Measurements from ENCODE around the gene OGN.

Gene OGN

DNA sequence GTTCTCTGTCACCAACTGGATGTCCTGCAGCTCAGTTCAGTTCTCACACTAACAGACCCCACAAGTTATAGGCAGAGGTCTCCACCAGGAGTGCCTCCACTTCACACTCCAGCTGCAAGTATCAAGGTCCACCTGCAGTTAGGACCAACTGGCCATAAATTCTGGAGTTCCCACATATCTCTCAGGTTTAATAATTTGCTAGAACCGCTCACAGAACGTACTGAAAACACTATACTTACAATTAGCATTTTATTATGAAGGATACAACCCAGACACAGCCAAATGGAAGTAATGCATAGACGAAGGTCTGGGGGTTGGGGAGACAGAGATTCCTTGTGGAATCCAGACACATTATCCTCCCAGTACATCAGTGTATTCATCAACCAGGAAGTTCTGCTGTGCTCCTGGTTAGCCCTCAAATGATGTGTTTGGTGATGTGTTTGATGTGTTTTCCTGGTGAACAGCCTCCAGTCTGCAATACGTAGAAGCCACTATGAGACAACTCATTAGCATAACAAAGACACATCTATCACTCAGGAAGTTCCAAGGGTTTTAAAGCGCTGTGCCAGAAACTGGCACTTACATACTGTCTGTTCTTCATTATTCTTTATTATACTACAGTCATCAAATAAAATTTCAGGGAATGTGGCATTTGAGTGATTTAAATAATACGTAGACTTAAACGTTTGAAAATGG lies 25.4 kb downstream of the OGN start:
- H3K9ac ChIP-seq (ENCODE audit: insufficient read length), result no peak overlapping the region
- peak; percentile 83 for DNase-seq (ENCODE audit: low read depth, low spot score)
- H3K9me3 ChIP-seq (ENCODE audit: low read depth, low read length), result no peaks in the 10 kb centered on the region
- peak overlapping the region; percentile 91 for H3K27ac ChIP-seq
- H3K4me3 ChIP-seq, result peak overlapping the region; percentile 50
- peak; percentile 73 for TF ChIP-seq FOXP2 (optimal IDR thresholded peaks at IDR 0.05; ENCODE audit: control extremely low read depth, extremely low read length, insufficient read depth)
- TF ChIP-seq EZH2 (IDR thresholded peaks at IDR 0.05), result no peak
- peak; percentile 33; the same call in 1 of the 2 replicates for TF ChIP-seq POLR2AphosphoS5 (IDR thresholded peaks at IDR 0.05; ENCODE audit: borderline replicate concordance, low read depth, low read length)
- no peaks in the 10 kb centered on the region for H3K36me3 ChIP-seq (ENCODE audit: insufficient read depth, low read length)

DNA sequence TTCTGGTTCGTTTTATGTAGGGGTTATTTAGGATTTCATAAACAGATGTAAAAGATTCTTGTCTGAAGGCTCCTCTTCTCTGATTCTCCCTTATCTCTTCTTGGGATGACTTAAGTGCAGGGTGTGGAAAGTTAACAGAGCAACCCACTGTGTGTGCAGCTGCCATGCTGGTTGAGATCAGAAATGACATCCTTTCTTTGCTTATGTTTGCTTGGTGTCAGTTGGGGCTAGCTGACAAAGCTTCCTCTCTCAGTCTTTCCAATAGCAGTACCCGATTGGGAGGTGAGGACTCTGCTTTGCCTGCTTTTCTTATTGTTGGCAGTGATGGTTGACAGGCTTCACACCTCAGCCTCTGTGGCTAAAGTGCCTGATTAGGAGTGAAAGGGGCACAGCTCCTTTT lies 26.5 kb downstream of the OGN start:
- no peak for DNase-seq (ENCODE audit: low read depth, low spot score)
- H3K9me3 ChIP-seq (ENCODE audit: low read depth, low read length), result no peaks in the 10 kb centered on the region
- TF ChIP-seq EZH2 (IDR thresholded peaks at IDR 0.05), result no peak
- no peak for TF ChIP-seq POLR2AphosphoS5 (IDR thresholded peaks at IDR 0.05; ENCODE audit: borderline replicate concordance, low read depth, low read length)
- no peak for TF ChIP-seq FOXP2 (optimal IDR thresholded peaks at IDR 0.05; ENCODE audit: control extremely low read depth, extremely low read length, insufficient read depth)
- no peaks in the 10 kb centered on the region for H3K36me3 ChIP-seq (ENCODE audit: insufficient read depth, low read length)
- no peak overlapping the region for H3K9ac ChIP-seq (ENCODE audit: insufficient read length)
- H3K4me3 ChIP-seq, result no peak overlapping the region
- H3K27ac ChIP-seq, result no peak overlapping the region

DNA sequence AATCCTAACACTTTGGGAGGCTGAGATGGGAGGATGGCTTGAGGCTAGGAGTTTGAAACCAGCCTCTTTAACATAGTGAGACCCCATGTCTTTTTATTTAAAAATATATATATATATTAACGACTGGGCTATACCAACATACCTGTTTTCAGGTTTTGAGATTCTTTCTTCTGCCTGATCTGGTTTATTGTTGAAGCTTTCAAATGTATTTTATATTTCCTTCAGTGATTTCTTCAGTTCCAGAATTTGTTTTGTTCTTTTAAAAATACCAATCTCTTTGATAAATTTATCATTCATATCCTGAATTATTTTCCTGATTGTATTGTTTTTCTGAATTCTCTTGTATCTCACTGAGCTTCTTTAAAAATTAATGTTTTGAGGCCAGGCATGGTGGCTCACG lies 31.2 kb downstream of the OGN start:
- no peak overlapping the region for H3K4me3 ChIP-seq
- no peak overlapping the region for H3K9ac ChIP-seq (ENCODE audit: insufficient read length)
- no peaks in the 10 kb centered on the region for H3K36me3 ChIP-seq (ENCODE audit: insufficient read depth, low read length)
- H3K9me3 ChIP-seq (ENCODE audit: low read depth, low read length), result no peaks in the 10 kb centered on the region
- H3K27ac ChIP-seq, result no peak overlapping the region
- TF ChIP-seq EZH2 (IDR thresholded peaks at IDR 0.05) (no peak), FOXP2 (optimal IDR thresholded peaks at IDR 0.05; ENCODE audit: control extremely low read depth, extremely low read length, insufficient read depth) (no peak), POLR2AphosphoS5 (IDR thresholded peaks at IDR 0.05; ENCODE audit: borderline replicate concordance, low read depth, low read length) (no peak)
- no peak for DNase-seq (ENCODE audit: low read depth, low spot score)

DNA sequence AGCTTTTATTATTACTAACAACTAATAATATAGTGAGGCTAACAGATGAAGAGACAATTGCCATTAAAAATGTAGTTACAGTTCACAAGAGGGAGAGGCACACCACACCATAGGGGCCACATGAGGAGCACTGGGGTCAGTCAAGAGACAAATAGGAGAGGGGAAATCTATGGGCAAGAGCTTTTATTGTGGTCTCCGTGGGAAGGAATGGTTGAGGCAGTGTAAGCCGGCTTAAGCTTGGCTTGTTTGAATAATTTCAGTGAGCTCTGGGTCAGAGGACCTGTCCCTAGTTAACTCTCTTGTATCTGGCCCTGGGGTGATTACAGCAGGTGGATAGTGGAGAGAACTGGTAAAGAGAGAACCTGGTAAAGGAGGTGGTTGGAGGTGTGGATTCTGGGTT lies 35.3 kb downstream of the OGN start:
- Histone ChIP-seq H3K9ac (ENCODE audit: insufficient read length) (no peak overlapping the region), H3K4me3 (no peak overlapping the region), H3K27ac (no peak overlapping the region), H3K36me3 (ENCODE audit: insufficient read depth, low read length) (0 out of 2 replicates have a peak, but pooled peaks cover 5% of the 10 kb centered on the region), H3K9me3 (ENCODE audit: low read depth, low read length) (no peaks in the 10 kb centered on the region)
- no peak for DNase-seq (ENCODE audit: low read depth, low spot score)
- no peak for TF ChIP-seq EZH2 (IDR thresholded peaks at IDR 0.05)
- TF ChIP-seq FOXP2 (optimal IDR thresholded peaks at IDR 0.05; ENCODE audit: control extremely low read depth, extremely low read length, insufficient read depth), result no peak
- TF ChIP-seq POLR2AphosphoS5 (IDR thresholded peaks at IDR 0.05; ENCODE audit: borderline replicate concordance, low read depth, low read length), result no peak

DNA sequence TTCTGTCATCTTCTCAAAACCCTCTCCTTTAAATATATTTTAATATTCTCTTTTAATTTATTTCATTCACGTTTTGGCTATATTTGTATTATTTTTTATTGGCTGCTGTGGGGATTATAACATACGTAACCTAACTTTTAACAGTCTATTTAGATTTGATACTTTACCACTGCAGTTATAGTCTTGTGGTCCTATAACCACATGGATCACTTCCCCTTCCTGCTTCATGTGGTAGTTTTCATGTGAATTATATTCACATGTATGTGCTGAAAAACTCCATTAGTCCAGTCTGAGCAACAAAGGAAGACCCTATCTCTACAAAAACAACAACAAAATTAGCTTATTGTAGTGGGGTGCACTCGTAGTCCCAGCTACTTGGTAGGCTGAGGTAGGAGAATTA lies 44.3 kb downstream of the OGN start:
- Histone ChIP-seq H3K36me3 (ENCODE audit: insufficient read depth, low read length) (peaks cover 11% of the 10 kb centered on the region), H3K4me3 (no peak overlapping the region), H3K9ac (ENCODE audit: insufficient read length) (no peak overlapping the region), H3K27ac (no peak overlapping the region), H3K9me3 (ENCODE audit: low read depth, low read length) (peaks cover 7% of the 10 kb centered on the region; the same call in 1 of the 2 replicates)
- DNase-seq (ENCODE audit: low read depth, low spot score), result no peak
- TF ChIP-seq EZH2 (IDR thresholded peaks at IDR 0.05) (no peak), FOXP2 (optimal IDR thresholded peaks at IDR 0.05; ENCODE audit: control extremely low read depth, extremely low read length, insufficient read depth) (no peak), POLR2AphosphoS5 (IDR thresholded peaks at IDR 0.05; ENCODE audit: borderline replicate concordance, low read depth, low read length) (no peak)

DNA sequence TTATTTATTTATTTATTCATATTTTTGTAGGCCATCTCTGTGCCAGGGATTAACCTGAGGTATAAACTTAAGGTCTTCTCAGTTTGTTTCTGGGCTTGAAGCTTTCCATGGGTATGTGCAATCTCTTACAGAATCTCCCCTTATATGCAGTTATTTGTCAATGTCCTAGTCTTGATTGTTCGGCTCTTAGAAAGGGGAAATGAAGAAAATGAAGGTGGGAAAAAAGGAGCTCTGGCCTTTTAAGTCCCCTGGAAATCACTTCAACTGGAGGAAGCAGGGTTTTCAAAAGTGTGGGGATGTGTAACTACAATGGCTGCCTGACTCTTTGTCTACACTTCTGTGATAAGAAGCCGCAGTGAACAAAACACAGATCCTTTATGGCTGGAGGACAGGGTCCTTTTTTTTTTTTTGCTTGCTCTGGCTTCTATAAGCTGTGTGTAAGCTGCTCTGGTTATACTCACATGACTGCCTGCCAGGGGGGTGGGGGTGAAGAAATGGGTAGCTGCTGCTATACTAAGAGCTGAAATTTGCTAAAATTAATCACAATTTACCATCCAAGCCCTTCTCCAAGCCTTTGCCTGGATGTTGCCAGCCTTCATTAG lies 44.9 kb downstream of the OGN start:
- Histone ChIP-seq H3K9me3 (ENCODE audit: low read depth, low read length) (peaks cover 7% of the 10 kb centered on the region; the same call in 1 of the 2 replicates), H3K36me3 (ENCODE audit: insufficient read depth, low read length) (peaks cover 11% of the 10 kb centered on the region), H3K4me3 (no peak overlapping the region), H3K9ac (ENCODE audit: insufficient read length) (no peak overlapping the region), H3K27ac (0 out of 2 replicates have a peak overlapping the region, but pooled peaks have one; percentile 26)
- no peak for TF ChIP-seq FOXP2 (optimal IDR thresholded peaks at IDR 0.05; ENCODE audit: control extremely low read depth, extremely low read length, insufficient read depth)
- no peak for TF ChIP-seq EZH2 (IDR thresholded peaks at IDR 0.05)
- TF ChIP-seq POLR2AphosphoS5 (IDR thresholded peaks at IDR 0.05; ENCODE audit: borderline replicate concordance, low read depth, low read length), result no peak
- no peak for DNase-seq (ENCODE audit: low read depth, low spot score)

DNA sequence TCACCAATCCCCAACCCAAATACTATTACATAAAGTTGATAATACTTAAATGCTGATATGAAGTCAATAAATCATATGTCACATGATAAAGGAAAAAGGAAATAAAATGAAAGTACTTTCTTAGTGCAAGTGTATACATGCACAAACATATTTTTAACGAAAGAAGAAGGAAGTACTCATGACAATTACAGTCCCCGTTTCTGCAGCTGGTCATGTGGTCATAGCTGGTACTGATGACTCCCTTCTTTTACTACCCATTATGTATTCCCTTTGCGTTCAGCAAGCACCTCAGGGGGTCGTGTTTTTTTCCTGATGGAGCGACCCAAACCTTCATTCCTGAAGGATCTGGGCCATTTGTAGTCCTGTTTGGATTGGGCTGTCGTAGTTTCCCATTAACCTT lies 51.3 kb downstream of the OGN start:
- no peak overlapping the region for H3K4me3 ChIP-seq
- DNase-seq (ENCODE audit: low read depth, low spot score), result no peak

DNA sequence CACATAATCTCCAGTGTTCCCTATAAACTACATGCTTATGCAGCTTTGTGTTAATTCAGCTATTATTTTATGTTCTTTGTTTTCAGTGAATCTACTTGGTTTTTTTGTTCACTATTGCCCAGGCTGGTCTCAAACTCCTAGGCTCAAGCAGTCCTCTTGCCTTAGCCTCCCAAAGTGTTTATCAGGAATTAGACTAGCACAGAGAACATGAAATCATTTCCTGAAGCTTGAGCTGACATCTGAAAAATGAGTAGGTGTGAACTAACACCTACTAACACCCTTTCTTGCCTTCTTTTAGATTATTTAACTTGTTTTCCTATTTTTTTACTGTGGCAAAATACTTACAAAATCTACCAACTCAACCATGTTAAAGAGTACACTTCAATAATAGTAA lies 53.6 kb downstream of the OGN start:
- Histone ChIP-seq H3K27ac (peak overlapping the region; percentile 99), H3K9me3 (ENCODE audit: low read depth, low read length) (no peaks in the 10 kb centered on the region), H3K4me3 (peak overlapping the region; percentile 69), H3K36me3 (ENCODE audit: insufficient read depth, low read length) (peaks cover 14% of the 10 kb centered on the region), H3K9ac (ENCODE audit: insufficient read length) (peak overlapping the region; percentile 69)
- TF ChIP-seq FOXP2 (optimal IDR thresholded peaks at IDR 0.05; ENCODE audit: control extremely low read depth, extremely low read length, insufficient read depth), result no peak
- no peak for TF ChIP-seq POLR2AphosphoS5 (IDR thresholded peaks at IDR 0.05; ENCODE audit: borderline replicate concordance, low read depth, low read length)
- TF ChIP-seq EZH2 (IDR thresholded peaks at IDR 0.05), result no peak
- DNase-seq (ENCODE audit: low read depth, low spot score), result no peak

More for the DNA sequence above, 51.3 kb downstream of the OGN start:
- TF ChIP-seq FOXP2 (optimal IDR thresholded peaks at IDR 0.05; ENCODE audit: control extremely low read depth, extremely low read length, insufficient read depth) (no peak), EZH2 (IDR thresholded peaks at IDR 0.05) (no peak), POLR2AphosphoS5 (IDR thresholded peaks at IDR 0.05; ENCODE audit: borderline replicate concordance, low read depth, low read length) (no peak)
- Histone ChIP-seq H3K36me3 (ENCODE audit: insufficient read depth, low read length) (peaks cover 13% of the 10 kb centered on the region), H3K27ac (no peak overlapping the region), H3K9ac (ENCODE audit: insufficient read length) (no peak overlapping the region), H3K9me3 (ENCODE audit: low read depth, low read length) (0 out of 2 replicates have a peak, but pooled peaks cover 2% of the 10 kb centered on the region)
